Measurements from ENCODE around the gene MFSD11.
A peak's percentile ranks its signal among the peaks of the same experiment; 100 is the strongest.

DNA sequence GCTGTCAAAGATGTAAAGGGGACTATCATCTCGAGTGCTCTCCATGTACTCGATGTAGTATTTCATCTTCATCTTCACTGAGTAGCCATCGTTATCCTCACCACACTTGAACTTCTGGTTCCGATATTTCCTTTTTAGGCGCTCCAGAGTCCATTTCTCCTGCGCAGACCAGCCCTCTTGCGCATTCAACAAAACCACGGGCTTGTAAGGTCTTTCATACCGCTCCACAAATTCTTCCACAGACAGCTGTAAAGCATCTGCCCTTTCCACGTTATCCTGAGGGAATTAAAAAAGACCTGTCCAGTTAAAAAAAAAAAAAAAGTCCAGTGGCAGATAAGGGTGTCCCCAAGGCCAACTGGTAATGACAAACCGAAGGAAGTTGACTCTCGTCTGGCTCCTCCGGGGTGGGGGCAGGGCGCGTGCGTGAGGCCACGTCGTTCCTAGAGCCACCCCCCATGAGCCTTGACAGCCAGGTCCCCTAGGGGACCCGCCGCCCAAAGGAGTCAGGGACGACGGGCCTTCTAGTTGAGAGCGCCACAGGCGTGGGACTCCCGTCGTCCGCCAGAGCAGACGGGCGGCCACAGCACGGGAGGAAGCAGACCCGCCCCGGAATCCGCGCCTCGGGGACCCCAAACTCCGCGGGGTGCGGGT lies 12.2 kb upstream of the MFSD11 start:
- TF ChIP-seq SIN3A (IDR thresholded peaks at IDR 0.05; ENCODE audit: borderline replicate concordance, insufficient read depth, low read depth, low read length) (0 out of 2 replicates have a peak, but pooled peaks have one; percentile 49), CTCF (IDR thresholded peaks at IDR 0.05) (no peak), POLR2AphosphoS5 (IDR thresholded peaks at IDR 0.05; ENCODE audit: low read depth, low read length) (no peak), REST (IDR thresholded peaks at IDR 0.05; ENCODE audit: insufficient read depth in 1 of 2, low read depth in 2 of 2, low read length in 1 of 2) (no peak), TCF7L2 (IDR thresholded peaks at IDR 0.05; ENCODE audit: low read depth, low read length) (no peak)

Data from Panc1 (cell line).